Fibroblast of lung (primary cell): ENCODE data around the gene LDAH. TPM values are rescaled to one million over a fixed set of nuclear protein-coding genes. Genes with fewer than 3 reads are reported as not detected.

Source experiments
- DNase-seq, 2 donors: peaks; one replicate each; pipeline versions ENCODE4 v3.0.0 to v3.0.0-alpha.2; 2010; ENCODE audit warnings: low read depth in 2 of 2
- H2AFZ ChIP-seq: 2 replicates; pipeline ENCODE4 v1.5.1; 2012; ENCODE audit warnings: low read length, control low read depth, inconsistent platforms
- H3K27ac ChIP-seq: 2 replicates; pipeline ENCODE4 v1.5.1; 2011; ENCODE audit warnings: low read length, control low read depth; ENCODE audit not compliant: insufficient read depth
- H3K27me3 ChIP-seq: 2 replicates; pipeline ENCODE4 v1.5.1; 2011; ENCODE audit warnings: mild to moderate bottlenecking, low read length; ENCODE audit not compliant: control insufficient read depth, insufficient read depth
- H3K36me3 ChIP-seq: 2 replicates; pipeline ENCODE4 v1.5.1; 2011; ENCODE audit warnings: low read length; ENCODE audit not compliant: control insufficient read depth, insufficient read depth
- H3K4me1 ChIP-seq: 2 replicates; pipeline ENCODE4 v1.5.1; 2011; ENCODE audit warnings: low read length; ENCODE audit not compliant: control insufficient read depth, insufficient read depth; ENCODE audit errors: extremely low read depth
- H3K4me2 ChIP-seq: 2 replicates; pipeline ENCODE4 v1.5.1; 2011; ENCODE audit warnings: low read length, control low read depth; ENCODE audit not compliant: insufficient read depth; ENCODE audit errors: extremely low read depth
- H3K4me3 ChIP-seq, 4 experiments: fragments of 200-600 bp in 1 of 4; sonication (generic) in 1 of 4; replicated peaks in 1 of 4; 2 replicates each; pipeline ENCODE4 v1.5.1; 2011 to 2016; ENCODE audit warnings: low read length in 4 of 4, low read depth in 3 of 4, mild to moderate bottlenecking in 3 of 4, control low read depth in 2 of 4, inconsistent platforms in 1 of 4, mixed read lengths in 1 of 4; ENCODE audit not compliant: insufficient read depth in 1 of 4; ENCODE audit errors: control extremely low read depth in 1 of 4
- H3K79me2 ChIP-seq: 2 replicates; pipeline ENCODE4 v1.5.1; 2012; ENCODE audit warnings: mild to moderate bottlenecking, low read length, inconsistent platforms; ENCODE audit not compliant: control insufficient read depth, insufficient read depth
- H3K9ac ChIP-seq: 2 replicates; pipeline ENCODE4 v1.5.1; 2011; ENCODE audit warnings: mild to moderate bottlenecking, low read length, control low read depth; ENCODE audit not compliant: insufficient read depth
- H3K9me3 ChIP-seq: 2 replicates; pipeline ENCODE4 v1.5.1; 2012; ENCODE audit warnings: low read depth, low read length; ENCODE audit not compliant: control insufficient read depth, insufficient read depth
- H4K20me1 ChIP-seq: 2 replicates; pipeline ENCODE4 v1.5.1; 2011; ENCODE audit warnings: low read length; ENCODE audit not compliant: control insufficient read depth, insufficient read depth; ENCODE audit errors: extremely low read depth
- EZH2 ChIP-seq: IDR thresholded peaks from 2 replicates; pipeline ENCODE4 v1.5.1; 2012; ENCODE audit warnings: low read length, control low read depth, mild to moderate bottlenecking; ENCODE audit errors: missing control alignments
- polyA minus RNA-seq: library from RNA; depleted of rRNA, polyadenylated mRNA; stranded (reverse); fragments of >200 nt; gene quantifications from 2 replicates; pipeline ENCODE4 v1.2.3, GENCODE V29; 2011; ENCODE audit warnings: low replicate concordance
- polyA plus RNA-seq, 2 donors: library from polyadenylated mRNA; depleted of rRNA in 1 of 2; stranded (reverse) in 1 of 2; unstranded in 1 of 2; fragments of >200 nt; gene quantifications; 2 replicates each; pipeline ENCODE4 v1.2.1, GENCODE V29; 2011 to 2012; ENCODE audit warnings: missing spikeins in 1 of 2
- total RNA-seq: library from RNA; depleted of rRNA; stranded (reverse); fragments of >200 nt; gene quantifications from 2 replicates; pipeline ENCODE4 v1.2.1, GENCODE V29; 2014
- TF ChIP-seq, protein P1 (sequence below), 2 donors: IDR thresholded peaks in 1 of 2; conservative IDR thresholded peaks in 1 of 2; 1 replicate in 1 of 2; 2 replicates in 1 of 2; pipeline ENCODE4 v1.5.1; 2011 to 2012; ENCODE audit warnings: low read length in 2 of 2, control low read depth in 1 of 2, inconsistent platforms in 1 of 2, low read depth in 1 of 2, mild to moderate bottlenecking in 1 of 2

Gene LDAH
- total RNA-seq (22.1 and 22.8 TPM in 2 replicates), polyA plus RNA-seq (19.1 and 20.5 TPM in 2 replicates), polyA minus RNA-seq (22.2 and 40.3 TPM in 2 replicates)
- 11.8 and 12.4 TPM in 2 replicates for polyA plus RNA-seq (2012)

DNA sequence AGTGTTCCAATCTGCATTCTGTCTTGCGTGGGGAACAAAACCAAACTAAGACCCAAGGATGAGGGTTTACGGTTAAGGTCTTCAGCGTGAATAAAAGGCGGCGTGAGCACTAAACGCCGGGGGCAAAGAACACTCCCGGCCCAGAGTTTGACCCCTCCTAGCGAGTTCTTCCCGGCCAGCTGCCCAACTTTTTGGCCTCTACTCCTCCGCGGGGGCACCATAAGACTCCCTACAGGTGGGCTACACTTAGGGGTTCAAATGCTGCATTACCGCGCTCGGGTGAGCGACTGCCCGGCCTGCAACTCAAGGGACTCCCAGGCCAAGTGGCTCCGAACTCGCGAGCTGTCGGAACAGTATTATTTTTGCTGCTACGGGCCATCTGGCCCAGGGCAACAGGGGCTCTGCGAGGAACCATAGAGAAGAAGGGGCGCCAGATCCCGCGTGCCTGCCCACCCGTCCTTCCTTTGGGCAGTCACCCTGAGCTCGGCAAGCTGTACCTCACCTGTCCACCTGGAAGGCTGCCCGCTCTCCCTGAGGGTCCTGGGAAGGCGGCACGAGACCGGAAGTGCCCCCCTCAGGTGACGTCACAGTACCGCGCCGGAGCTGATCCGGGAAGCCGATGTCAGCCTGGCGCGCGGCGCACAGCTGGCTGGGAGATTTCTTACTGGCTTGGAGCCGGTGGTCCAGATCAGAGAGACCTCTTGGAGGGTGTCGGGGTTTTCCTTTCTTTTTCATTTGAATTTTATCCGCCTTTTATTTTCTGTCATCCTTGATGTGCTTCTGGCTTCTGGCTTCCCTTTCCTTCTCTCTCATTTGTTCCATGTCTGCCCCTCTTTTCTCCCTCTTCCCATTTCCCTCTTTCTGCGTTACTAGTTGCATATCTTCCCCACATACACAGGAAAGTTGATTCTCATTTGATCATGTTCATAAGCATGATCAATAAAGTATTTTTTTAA lies at the start of gene LDAH:
Gene LDAH, minus strand, starts transcription at position 567 of the 956 bp plus-strand sequence. CDS start 21,638 bp downstream, outside the sequence.
- Histone ChIP-seq H3K27me3 (no peaks in the 10 kb centered on the region), H3K27ac (peak within 1 kb of the TSS; percentile 99), H2AFZ (peak within 1 kb of the TSS; percentile 99), H3K9ac (peak within 1 kb of the TSS; percentile 91), H3K36me3 (no peaks in the 10 kb centered on the region), H3K4me3 (peak within 1 kb of the TSS; percentile 81 to 96 (median 96)), H3K79me2 (peaks cover 5% of the 10 kb centered on the region), H4K20me1 (no peaks in the 10 kb centered on the region), H3K4me2 (peak within 1 kb of the TSS; percentile 95), H3K9me3 (no peaks in the 10 kb centered on the region), H3K4me1 (no peaks in the 10 kb centered on the region)
- TF ChIP-seq, protein P1, sequence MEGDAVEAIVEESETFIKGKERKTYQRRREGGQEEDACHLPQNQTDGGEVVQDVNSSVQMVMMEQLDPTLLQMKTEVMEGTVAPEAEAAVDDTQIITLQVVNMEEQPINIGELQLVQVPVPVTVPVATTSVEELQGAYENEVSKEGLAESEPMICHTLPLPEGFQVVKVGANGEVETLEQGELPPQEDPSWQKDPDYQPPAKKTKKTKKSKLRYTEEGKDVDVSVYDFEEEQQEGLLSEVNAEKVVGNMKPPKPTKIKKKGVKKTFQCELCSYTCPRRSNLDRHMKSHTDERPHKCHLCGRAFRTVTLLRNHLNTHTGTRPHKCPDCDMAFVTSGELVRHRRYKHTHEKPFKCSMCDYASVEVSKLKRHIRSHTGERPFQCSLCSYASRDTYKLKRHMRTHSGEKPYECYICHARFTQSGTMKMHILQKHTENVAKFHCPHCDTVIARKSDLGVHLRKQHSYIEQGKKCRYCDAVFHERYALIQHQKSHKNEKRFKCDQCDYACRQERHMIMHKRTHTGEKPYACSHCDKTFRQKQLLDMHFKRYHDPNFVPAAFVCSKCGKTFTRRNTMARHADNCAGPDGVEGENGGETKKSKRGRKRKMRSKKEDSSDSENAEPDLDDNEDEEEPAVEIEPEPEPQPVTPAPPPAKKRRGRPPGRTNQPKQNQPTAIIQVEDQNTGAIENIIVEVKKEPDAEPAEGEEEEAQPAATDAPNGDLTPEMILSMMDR (conservative IDR thresholded peaks at IDR 0.05 in 1 of 2, IDR thresholded peaks at IDR 0.05 in 1 of 2; ENCODE audit: low read depth in 1 of 2, low read length in 2 of 2) = no peak
- no peak for TF ChIP-seq EZH2
- peak; percentile 82 to 90 for DNase-seq

GRCh38 chr2:20868377-20868776 lies 45.5 kb upstream of the LDAH start:
- Histone ChIP-seq H3K9me3 (no peaks in the 10 kb centered on the region), H3K36me3 (no peaks in the 10 kb centered on the region), H3K27me3 (no peaks in the 10 kb centered on the region), H3K4me1 (no peaks in the 10 kb centered on the region), H3K27ac (no peak overlapping the region), H3K79me2 (no peaks in the 10 kb centered on the region), H2AFZ (no peak overlapping the region), H4K20me1 (no peaks in the 10 kb centered on the region), H3K9ac (no peak overlapping the region), H3K4me3 (no peak overlapping the region), H3K4me2 (no peak overlapping the region)
- no peak for DNase-seq
- no peak for TF ChIP-seq EZH2
- TF ChIP-seq, protein P1 (conservative IDR thresholded peaks at IDR 0.05 in 1 of 2, IDR thresholded peaks at IDR 0.05 in 1 of 2; ENCODE audit: low read depth in 1 of 2, low read length in 2 of 2) = no peak

DNA sequence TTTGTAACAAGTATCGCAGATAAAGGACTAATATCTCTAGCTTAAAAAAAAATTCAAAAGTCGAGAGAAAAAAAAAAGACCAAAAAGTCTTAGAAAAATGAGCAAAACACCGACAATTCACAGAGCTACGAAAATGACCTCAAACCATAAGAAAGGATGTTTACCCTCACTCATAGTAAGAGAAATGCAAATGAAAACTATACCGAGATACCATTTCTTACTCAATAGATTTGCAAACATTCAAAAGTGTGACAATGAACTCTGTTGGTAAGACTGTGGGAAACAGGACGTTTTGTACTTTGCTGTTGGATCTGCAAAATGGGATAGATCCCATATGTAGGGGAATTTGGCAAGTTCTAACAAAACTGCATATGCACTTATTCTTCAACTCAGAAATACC lies 39.9 kb upstream of the LDAH start:
- no peak for DNase-seq
- Histone ChIP-seq H3K79me2 (no peaks in the 10 kb centered on the region), H3K27ac (no peak overlapping the region), H3K9me3 (no peaks in the 10 kb centered on the region), H3K27me3 (no peaks in the 10 kb centered on the region), H3K9ac (no peak overlapping the region), H3K36me3 (no peaks in the 10 kb centered on the region), H3K4me3 (no peak overlapping the region), H3K4me2 (no peak overlapping the region), H2AFZ (no peak overlapping the region), H4K20me1 (no peaks in the 10 kb centered on the region), H3K4me1 (no peaks in the 10 kb centered on the region)
- no peak for TF ChIP-seq EZH2
- TF ChIP-seq, protein P1 (conservative IDR thresholded peaks at IDR 0.05 in 1 of 2, IDR thresholded peaks at IDR 0.05 in 1 of 2; ENCODE audit: low read depth in 1 of 2, low read length in 2 of 2) = no peak
